Esophagus muscularis mucosa (tissue), 4 donors: ENCODE results near the gene TBC1D22A. TPM values are rescaled to one million over a fixed set of nuclear protein-coding genes. Genes with fewer than 3 reads are reported as not detected.

Experiments
- DNase-seq: peaks from one replicate; pipeline ENCODE4 v3.0.0-alpha.2; 2017; ENCODE audit errors: extremely low spot score
- H3K27ac ChIP-seq, 4 donors: fragments of 200-600 bp; sonication (generic); replicated peaks in 1 of 4; 1 replicate in 3 of 4; 2 replicates in 1 of 4; pipeline ENCODE4 v1.5.1; 2016 to 2019; ENCODE audit warnings: mild to moderate bottlenecking in 1 of 4
- H3K27me3 ChIP-seq, 4 donors: fragments of 200-600 bp; sonication (generic); one replicate each; pipeline versions ENCODE4 v1.5.1 to v1.6.0; 2016 to 2019
- H3K36me3 ChIP-seq, 4 donors: fragments of 200-600 bp; sonication (generic); one replicate each; pipeline ENCODE4 v1.5.1; 2016 to 2019
- H3K4me1 ChIP-seq, 4 donors: fragments of 200-600 bp; sonication (generic); one replicate each; pipeline ENCODE4 v1.5.1; 2016 to 2019
- H3K4me3 ChIP-seq, 4 donors: fragments of 200-600 bp; sonication (generic); 1 replicate in 2 of 4; 2 replicates in 2 of 4; pipeline ENCODE4 v1.5.1; 2016 to 2019; ENCODE audit warnings: mild to moderate bottlenecking in 4 of 4, moderate library complexity in 1 of 4
- H3K9me3 ChIP-seq, 4 donors: fragments of 200-600 bp; sonication (generic); 1 replicate in 3 of 4; 2 replicates in 1 of 4; pipeline ENCODE4 v1.5.1; 2016 to 2019
- EP300 ChIP-seq: sonication (generic); formaldehyde crosslinking; IDR thresholded peaks from one replicate; pipeline ENCODE4 v1.6.1; 2017; ENCODE audit warnings: antibody characterized with exemption
- POLR2A ChIP-seq: fragments of 450-650 bp; IDR thresholded peaks from one replicate; pipeline ENCODE4 v1.6.1; 2017; ENCODE audit warnings: antibody characterized with exemption, moderate library complexity, mild to moderate bottlenecking, low read depth
- POLR2AphosphoS5 ChIP-seq, 2 donors: sonication (generic); formaldehyde crosslinking; IDR thresholded peaks; one replicate each; pipeline ENCODE4 v1.6.1; 2017; ENCODE audit warnings: antibody characterized with exemption in 2 of 2
- WGBS: methylation state at CpG from one replicate; pipeline ENCODE4 v1.1.5; 2018; 5-methylcytosine and 5-hydroxymethylcytosine counted together
- intact Hi-C: fragments of 100-400 bp; cut with DNase I; formaldehyde crosslinking; loops from one replicate; pipeline ENCODE4 v1.15.1; 2023
- total RNA-seq, 4 donors: library from RNA; depleted of rRNA; stranded (reverse); fragments of >200 nt; gene quantifications; one replicate each; pipeline versions ENCODE4 v1.1.0 to v1.2.1, GENCODE V29; 2016
- TF ChIP-seq, protein P1 (sequence below), 3 experiments: fragments of 200-600 bp in 2 of 3; fragments of 450-650 bp in 1 of 3; sonication (generic) in 2 of 3; IDR thresholded peaks; one replicate each; pipeline ENCODE4 v1.5.1; 2017 to 2019; ENCODE audit warnings: antibody characterized with exemption in 3 of 3, mild to moderate bottlenecking in 2 of 3, moderate library complexity in 1 of 3

Gene TBC1D22A
- total RNA-seq, 4 donors from 2014 or later: 15.2 to 20.7 (median 18.8) TPM

DNA sequence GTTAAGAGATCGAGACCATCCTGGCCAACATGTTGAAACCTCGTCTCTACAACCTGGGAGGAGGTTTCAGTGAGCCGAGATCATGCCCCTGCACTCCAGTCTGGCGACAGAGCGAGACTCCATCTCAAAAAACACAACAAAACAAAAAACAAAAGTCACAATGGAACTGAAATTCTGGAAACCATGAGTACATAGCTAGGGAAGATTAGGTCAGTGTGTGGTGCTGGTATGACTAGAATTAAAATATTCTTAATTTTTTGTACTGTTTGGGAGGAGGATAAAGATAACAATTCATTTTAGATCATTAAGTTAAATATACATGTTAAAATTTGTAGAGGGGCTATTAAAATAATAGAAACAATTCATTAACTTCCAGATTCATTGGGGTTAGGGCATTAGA, 344.4 kb downstream of the TBC1D22A start:
- Histone ChIP-seq H3K36me3 (peaks cover 0 to 7% (median 3%) of the 10 kb centered on the region in 4 donors), H3K4me1 (no peaks in the 10 kb centered on the region), H3K27me3 (no peaks in the 10 kb centered on the region), H3K9me3 (no peaks in the 10 kb centered on the region), H3K27ac (no peak overlapping the region), H3K4me3 (no peak overlapping the region)
- no peak for DNase-seq
- TF ChIP-seq EP300: no peak
- TF ChIP-seq, protein P1, sequence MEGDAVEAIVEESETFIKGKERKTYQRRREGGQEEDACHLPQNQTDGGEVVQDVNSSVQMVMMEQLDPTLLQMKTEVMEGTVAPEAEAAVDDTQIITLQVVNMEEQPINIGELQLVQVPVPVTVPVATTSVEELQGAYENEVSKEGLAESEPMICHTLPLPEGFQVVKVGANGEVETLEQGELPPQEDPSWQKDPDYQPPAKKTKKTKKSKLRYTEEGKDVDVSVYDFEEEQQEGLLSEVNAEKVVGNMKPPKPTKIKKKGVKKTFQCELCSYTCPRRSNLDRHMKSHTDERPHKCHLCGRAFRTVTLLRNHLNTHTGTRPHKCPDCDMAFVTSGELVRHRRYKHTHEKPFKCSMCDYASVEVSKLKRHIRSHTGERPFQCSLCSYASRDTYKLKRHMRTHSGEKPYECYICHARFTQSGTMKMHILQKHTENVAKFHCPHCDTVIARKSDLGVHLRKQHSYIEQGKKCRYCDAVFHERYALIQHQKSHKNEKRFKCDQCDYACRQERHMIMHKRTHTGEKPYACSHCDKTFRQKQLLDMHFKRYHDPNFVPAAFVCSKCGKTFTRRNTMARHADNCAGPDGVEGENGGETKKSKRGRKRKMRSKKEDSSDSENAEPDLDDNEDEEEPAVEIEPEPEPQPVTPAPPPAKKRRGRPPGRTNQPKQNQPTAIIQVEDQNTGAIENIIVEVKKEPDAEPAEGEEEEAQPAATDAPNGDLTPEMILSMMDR (IDR thresholded peaks at IDR 0.05): no peak
- no peak for TF ChIP-seq POLR2AphosphoS5 (IDR thresholded peaks at IDR 0.05)
- TF ChIP-seq POLR2A: no peak
- intact Hi-C loops: no loop called here
- WGBS: 93% methylated on average over 5 of the region's 5 CpGs

DNA sequence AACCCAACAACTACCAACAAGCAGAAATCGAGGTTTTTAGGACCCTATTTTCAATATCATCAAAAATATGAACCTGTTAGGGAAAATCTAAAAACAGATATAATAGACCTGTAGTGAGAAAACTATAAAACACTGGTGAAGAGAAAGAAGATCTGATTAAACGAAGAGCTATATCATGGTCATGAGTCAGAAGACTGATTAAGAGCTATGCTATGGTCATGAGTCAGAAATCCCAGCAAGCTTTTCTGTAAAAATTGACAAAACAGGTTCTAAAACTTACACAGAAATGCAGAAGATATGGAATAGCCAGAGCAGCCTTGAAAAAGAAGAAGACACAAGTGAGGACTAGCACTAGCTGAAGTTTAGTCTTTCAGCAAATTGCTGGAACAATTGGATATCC, 345.0 kb downstream of the TBC1D22A start:
- intact Hi-C loops: no loop called here
- whole genome bisulfite sequencing: 84% methylated on average over 2 of the region's 2 CpGs
- no peaks in the 10 kb centered on the region for H3K27me3 ChIP-seq
- DNase-seq: no peak
- H3K9me3 ChIP-seq: no peaks in the 10 kb centered on the region
- H3K27ac ChIP-seq: no peak overlapping the region
- no peaks in the 10 kb centered on the region for H3K4me1 ChIP-seq
- peaks cover 4 to 13% (median 9%) of the 10 kb centered on the region in 4 donors for H3K36me3 ChIP-seq
- H3K4me3 ChIP-seq: no peak overlapping the region
- TF ChIP-seq, protein P1 (IDR thresholded peaks at IDR 0.05): no peak
- TF ChIP-seq EP300 (no peak), POLR2A (no peak), POLR2AphosphoS5 (IDR thresholded peaks at IDR 0.05) (no peak)

- no peaks in the 10 kb centered on the region for H3K9me3 ChIP-seq
- H3K27me3 ChIP-seq: no peaks in the 10 kb centered on the region
- H3K27ac ChIP-seq: no peak overlapping the region
- peaks cover 9 to 23% (median 16%) of the 10 kb centered on the region in 4 donors for H3K36me3 ChIP-seq
- WGBS: 88% methylated on average over 18 of the region's 18 CpGs
- no peak for DNase-seq
- H3K4me1 ChIP-seq: no peaks in the 10 kb centered on the region
- no peak for TF ChIP-seq POLR2A
- TF ChIP-seq EP300: no peak
- TF ChIP-seq, protein P1 (IDR thresholded peaks at IDR 0.05): no peak
- no peak for TF ChIP-seq POLR2AphosphoS5 (IDR thresholded peaks at IDR 0.05)
- intact Hi-C loops: no loop called here
- no peak overlapping the region for H3K4me3 ChIP-seq
Observed at GRCh38 chr22:47110817-47111443, 348.5 kb downstream of the TBC1D22A start.

GRCh38 chr22:47111626-47112581, 349.5 kb downstream of the TBC1D22A start:
- TF ChIP-seq, protein P1 (IDR thresholded peaks at IDR 0.05): no peak
- no peak for TF ChIP-seq POLR2A
- no peak for TF ChIP-seq EP300
- no peak for TF ChIP-seq POLR2AphosphoS5 (IDR thresholded peaks at IDR 0.05)
- no peak for DNase-seq
- no peaks in the 10 kb centered on the region for H3K27me3 ChIP-seq
- peaks cover 9 to 23% (median 16%) of the 10 kb centered on the region in 4 donors for H3K36me3 ChIP-seq
- WGBS: 88% methylated on average over 21 of the region's 29 CpGs
- intact Hi-C loops: no loop called here
- no peak overlapping the region for H3K27ac ChIP-seq
- no peak overlapping the region for H3K4me3 ChIP-seq
- H3K4me1 ChIP-seq: no peaks in the 10 kb centered on the region
- H3K9me3 ChIP-seq: no peaks in the 10 kb centered on the region
